SH-SY5Y (cell line): ENCODE data around the gene ITIH1.

Experiments used
- GATA2 ChIP-seq: IDR thresholded peaks from 2 replicates; pipeline ENCODE4 v1.6.1; 2011; ENCODE audit warnings: mild to moderate bottlenecking, low read depth, low read length
- GATA3 ChIP-seq: IDR thresholded peaks from 2 replicates; pipeline ENCODE4 v1.6.1; 2011; ENCODE audit warnings: low read depth, mild to moderate bottlenecking, low read length, moderate library complexity

DNA sequence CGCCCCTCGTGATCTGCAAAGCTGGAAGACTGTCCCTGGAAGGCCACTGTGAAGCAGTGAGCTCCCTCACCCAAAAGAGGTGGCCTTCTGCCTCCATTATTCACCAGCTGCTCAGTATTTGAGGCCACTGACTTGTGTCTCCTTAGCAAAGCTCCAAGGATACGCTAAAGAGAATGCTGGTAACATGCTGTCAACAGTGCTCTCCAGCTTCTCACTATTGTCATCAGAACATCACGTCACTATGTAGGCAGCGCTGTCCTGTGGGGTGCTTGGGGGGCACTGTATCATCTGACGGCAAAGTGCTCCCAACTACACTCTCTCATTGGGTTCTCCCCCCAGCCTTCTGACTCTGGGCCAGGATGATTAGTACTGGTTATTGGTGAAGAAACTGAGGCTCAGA, 38.8 kb downstream of the ITIH1 start:
- no peak for TF ChIP-seq GATA2
- TF ChIP-seq GATA3 = no peak
